NCI-H1092 treated with DMSO at 0.1 percent for 48 hours (cell line): ENCODE results near the gene YBX2.

ENCODE experiments used
- DNase-seq: peaks from one replicate; lab custom pipeline; 2025; lab: John Stamatoyannopoulos, UW

YBX2 gene

DNA sequence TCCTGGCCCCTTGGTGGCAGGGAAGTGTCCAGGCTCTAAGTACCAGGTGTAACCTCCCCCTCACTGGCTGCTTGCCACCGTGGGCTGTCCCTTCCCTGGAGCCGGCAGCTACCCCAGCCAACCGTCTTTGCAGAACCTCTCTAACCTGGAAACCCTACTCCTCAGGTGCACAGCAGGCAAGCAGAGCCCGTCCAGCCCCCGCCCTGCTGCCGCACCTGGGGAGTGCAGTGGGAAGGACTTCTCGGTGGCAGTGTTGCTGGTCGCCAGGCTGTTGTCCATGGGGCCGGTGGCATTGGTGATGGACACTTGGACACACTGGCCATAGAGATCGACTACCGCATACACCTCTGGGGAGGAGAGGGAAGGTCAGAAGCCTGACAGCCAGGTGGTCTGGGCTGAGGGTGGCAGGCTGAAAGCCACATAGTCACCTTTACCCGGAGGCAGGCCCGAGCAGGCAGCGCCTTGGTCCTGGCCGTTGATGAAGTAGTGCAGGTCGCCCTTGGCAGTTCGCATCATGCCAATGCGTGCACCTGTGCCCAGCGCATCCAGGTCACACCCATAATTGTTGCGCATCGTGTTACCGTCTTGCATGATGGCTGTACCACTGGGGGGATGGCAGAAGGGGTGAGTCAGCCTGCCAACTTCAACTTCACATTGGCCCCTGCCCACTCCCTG is 28.2 kb upstream of the YBX2 start:
- DNase-seq = no peak

DNA sequence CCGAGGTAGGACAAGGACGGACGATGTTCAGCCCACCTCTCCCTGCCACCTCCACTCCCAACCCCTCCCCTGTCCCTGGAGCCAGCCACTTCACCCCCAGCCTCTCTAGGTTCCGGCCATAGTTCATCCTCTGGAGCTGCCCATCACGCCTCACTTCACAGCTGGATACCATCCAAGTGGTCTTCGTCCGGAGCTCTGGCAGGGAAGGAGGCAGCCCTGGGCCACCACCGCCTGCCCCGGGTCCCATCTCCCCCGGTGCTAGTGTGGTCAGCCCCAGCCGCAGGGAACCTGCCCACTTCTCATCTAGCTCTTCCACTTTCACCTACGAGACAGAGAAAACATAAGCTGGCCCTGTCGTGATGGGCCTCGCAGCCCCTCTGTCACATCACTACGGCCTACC is 27.0 kb upstream of the YBX2 start:
- DNase-seq = no peak

DNA sequence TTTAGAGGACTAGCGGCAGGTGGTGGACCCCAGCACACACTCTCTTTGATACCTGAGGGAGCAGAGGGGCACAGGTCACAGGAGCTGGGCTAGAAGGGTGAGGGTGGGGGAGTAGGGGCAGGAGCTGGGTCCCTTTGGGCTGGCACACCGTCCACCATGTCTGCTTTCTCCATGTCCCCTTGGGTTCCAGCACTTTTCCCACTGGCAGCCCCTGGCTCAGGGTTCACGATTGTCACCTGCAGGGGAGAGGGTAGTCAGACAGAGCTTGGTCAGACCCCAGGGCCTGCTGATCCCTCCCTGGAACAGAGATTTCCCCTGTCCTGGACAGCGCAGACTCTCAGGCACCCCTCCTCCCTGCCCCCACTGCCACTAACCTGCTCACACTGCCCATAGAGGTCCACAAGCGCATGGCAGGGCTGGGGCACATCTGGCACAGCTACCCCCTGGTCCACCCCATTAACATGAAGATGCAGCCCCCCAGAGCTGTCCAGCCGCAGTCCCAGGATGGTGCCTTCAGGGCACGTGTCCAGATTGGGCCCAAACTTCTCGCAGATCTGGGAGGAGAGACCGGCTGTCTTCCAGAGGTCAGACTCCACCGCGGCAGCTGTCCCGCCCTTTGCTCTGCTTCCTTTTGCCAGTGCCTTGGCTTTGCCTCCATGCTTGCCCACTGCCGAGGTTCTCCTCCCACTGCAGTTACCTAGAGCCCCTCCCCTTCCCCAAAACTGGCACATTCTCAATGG is 23.9 kb upstream of the YBX2 start:
- no peak for DNase-seq

DNA sequence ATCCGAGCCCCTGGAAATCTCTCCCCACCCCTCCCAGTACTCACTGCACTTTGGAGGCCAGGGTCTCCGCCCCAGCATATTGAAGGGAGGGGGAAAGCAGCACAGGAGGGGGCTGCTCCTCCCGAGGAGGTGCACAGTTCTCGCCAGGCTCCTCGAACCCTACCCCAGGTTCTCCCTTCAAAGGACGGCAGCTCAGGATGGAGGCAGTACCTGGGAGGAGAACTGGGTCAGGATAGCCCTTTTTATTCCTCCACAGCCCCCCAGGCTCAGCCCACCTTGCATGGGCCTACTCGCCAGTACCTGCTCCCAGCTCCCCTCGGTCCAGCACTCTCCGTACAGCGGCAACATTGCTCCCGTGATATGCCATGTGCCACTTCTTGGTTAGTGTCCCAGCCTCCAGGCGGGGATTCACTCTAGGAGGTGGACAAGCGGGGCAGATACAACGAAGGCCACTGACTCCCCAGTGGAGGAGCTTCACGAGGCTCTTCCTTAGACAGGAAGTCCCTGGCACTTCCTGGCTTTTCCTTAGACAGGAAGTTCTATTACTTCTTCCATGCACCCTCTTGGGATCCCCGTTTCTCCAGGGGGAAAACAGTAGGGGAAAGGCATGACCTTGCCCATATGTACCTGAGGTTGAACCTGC is 22.8 kb upstream of the YBX2 start:
- no peak for DNase-seq

DNA sequence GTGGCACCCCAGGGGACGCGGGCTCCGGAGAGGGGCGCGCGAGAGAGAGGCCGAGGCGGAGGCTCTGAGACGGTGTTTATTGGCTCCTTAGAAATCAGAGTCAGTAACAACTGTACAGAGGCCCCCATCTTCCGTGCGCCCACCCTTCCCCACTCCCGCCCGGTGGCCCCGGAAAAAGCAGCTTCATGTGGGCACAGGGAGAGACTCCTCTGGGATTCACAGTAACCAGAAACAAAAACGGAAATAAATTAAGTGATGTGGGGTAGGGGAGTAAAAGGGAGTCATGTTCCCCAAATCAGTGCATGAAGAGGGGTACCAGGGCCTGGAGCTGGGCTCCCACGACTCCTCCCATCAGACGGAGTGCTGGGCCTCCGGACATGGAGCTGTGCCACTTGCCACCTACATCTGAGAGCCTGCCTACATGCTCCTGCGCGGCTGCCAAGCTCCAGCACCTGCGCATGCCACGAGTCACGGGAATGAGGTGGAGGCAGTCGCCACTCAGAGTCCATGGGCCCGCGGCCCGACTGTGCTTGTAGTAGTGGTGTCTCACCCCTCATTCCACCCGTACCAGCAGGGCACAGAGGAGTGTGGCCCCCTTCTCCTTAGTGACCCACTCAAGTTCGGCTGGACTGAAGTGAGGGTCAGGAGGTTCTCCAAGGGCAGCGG is 21.3 kb upstream of the YBX2 start:
- no peak for DNase-seq

DNA sequence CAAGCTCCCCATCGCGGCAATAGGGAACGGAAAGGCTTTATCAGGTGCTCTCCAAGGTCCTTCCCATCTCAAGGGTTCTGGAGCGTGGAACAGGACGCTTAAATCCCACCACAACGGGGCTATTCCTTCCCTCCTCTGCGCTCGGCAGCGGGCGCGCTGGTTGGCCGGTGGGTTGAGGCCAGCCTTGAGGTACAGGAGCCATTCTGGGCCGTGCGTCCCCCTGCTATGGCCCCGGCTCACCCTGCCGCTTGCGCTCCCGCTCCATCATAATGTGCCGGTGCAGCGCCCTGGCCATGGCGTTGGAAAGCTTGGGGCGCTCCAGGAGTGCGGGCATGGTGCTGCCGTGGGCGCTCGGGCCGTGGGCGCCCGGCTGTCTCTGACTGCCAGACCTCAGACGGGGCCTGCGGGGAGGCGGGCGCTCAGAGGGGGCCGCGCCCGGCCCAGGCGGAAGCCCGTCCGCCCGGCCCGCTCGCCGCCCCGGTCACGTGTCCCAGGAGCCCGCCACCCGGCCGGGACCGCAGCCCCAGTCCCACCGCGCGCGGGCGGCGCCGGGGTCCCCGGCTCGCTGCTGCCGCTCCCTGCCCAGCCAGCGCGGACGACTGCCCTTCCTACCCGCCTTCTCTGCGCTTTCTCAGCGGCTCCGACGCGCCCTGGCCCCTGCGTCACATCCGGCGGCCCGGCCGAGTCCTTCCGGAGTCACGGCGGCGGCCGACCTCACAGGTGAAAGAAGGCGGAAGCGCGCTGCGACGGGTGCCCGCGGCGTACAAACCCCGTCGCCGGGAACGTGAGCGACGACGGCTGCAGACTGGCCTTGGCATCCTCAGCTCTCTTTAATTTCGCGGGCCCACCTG is 20.5 kb upstream of the YBX2 start, which contains the start of gene GPS2:
GPS2 (minus strand) TSS at position 642 of the 851 bp plus-strand sequence; CDS start at position 334, 308 bp downstream.
- DNase-seq = peak; percentile 71

DNA sequence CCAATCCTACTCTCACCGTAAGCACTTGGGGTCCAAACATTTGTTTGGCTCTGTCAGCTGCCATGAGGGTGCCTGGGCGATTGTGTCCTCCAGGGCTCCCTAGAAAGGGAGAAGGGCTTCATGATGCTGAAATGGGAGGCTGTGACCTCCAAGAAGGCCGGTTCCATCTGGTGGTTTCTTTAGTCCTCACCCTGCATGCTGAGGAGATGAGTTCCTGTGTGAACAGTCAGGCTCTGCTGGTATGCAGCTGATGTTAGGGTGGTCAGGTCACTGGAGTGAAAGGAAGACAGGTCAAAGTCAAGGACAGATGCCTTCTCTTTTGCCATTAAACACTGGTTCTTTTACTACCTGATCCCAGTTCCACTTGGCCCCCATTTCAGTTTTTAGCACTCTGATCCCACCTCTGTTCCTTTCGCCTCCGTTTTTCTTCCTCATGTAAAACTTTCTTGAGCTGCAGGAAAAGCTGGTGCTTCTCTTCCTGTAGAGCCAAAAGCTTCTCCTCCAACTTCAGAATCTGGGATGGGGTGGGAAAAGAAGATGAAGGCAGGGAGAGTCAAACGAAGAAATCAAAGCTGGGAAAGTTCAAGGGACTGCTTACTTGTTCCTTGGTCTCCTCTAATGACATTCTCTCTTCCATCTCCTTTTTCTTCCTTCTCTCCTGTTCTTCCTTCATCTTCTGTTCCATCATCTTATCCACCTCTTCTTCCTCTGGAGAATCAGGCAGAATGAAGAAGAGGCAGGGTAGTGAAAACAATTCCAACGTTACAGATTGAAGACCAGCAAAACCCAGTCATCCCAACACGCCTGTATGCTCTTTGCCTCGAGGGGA is 19.7 kb upstream of the YBX2 start:
- no peak for DNase-seq

DNA sequence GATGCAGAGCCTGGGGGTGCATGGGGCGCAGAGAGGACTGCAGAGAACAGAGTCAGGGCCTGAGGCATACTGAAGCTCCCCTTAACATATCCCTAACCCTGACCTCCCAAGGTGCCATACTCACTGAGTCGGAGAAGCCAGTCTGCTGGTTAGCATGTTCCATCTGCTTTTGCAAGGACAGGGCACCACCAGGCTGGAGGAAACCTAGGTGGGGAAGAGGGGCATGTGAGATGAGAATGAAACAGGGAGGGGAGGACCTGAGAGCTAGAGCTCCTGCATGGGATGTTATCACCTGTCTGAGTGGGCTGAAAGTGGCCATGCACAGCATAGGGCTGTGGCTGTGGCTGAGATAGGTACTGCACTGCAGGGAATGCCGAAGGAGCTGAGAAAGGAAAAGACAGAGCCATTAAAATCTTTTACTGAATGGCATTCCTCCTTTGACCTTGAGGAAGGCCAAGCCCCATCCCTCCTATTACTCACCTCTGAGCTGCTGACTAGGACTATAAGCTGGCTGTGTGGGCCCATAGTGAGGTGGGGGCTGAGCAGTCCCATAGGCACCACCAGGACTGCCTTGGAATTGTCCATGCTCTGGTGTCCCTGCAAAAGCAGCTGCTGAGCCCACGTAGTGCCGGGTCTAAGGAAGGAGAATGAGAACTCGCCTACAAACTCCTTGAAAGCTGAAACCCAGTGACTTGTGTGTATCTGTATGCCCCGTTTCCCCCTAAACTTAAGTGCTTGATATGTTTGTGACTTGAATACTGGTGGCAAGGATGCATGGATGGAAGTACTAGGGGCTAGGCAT is 18.9 kb upstream of the YBX2 start:
- no peak for DNase-seq

DNA sequence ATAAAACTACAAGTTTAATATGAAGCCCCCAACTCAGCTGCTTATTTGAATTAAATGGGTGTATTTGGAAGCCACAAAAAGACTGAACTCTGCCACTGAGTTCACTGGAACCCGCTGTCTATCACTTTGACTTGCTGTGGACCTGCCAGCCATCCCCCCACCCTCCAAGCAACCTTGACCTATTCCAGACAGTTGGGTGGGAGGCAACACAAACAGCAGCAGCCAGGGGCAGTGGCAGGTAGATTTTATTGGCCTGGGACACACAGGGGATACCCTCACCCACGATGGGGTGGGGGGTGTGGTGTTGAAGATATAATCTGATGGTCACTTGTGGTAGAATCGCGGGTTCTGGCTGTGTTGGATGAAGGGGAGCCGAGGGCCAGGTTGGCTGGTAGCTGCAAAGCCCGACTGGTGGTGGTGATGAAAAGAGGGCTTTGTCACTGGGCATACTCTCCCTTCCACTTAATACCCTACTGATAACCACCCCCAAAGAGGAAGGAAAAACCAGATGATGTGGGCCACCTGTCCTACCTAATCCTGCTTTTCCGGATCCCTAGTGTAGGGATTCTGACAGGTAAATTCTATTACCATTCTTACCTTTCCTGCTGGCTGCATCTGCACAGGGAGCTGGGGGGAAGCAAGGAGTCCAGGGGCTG is 18.1 kb upstream of the YBX2 start:
- no peak for DNase-seq

DNA sequence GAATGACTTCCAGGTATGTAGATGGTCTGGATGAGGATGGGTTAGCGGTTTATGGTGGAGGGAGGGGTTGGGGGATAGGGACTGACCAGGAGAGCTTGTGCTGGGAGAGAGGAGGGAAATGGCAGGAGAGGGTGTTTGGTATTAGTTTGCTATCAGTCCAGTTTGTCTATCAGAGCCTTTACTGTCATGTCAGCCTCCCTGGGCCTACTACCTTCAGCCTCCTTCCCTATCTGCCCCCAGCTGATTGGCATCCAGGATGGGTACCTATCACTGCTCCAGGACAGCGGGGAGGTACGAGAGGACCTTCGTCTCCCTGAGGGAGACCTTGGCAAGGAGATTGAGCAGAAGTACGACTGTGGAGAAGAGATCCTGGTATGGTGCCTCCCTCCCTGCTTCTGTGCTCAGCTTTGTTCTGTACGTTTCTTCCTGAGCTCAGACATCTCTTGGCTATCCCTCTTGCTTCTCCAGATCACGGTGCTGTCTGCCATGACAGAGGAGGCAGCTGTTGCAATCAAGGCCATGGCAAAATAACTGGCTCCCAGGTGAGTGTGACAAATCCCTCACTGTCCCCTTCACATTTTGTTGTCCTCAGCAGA is 16.8 kb upstream of the YBX2 start:
- no peak for DNase-seq

DNA sequence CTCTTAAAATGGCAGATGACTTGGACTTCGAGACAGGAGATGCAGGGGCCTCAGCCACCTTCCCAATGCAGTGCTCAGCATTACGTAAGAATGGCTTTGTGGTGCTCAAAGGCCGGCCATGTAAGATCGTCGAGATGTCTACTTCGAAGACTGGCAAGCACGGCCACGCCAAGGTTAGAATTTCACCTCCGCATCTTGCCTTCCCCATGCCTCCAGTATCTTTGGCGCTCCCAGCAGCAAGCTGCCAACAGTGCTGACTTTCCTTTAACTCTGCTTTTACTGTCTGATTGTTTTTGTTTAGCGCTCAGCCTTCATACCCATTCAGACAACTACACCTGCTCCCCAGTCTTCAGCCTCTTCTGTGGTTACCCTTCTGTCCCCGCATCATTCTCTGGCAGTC is 15.2 kb upstream of the YBX2 start:
- DNase-seq = no peak

DNA sequence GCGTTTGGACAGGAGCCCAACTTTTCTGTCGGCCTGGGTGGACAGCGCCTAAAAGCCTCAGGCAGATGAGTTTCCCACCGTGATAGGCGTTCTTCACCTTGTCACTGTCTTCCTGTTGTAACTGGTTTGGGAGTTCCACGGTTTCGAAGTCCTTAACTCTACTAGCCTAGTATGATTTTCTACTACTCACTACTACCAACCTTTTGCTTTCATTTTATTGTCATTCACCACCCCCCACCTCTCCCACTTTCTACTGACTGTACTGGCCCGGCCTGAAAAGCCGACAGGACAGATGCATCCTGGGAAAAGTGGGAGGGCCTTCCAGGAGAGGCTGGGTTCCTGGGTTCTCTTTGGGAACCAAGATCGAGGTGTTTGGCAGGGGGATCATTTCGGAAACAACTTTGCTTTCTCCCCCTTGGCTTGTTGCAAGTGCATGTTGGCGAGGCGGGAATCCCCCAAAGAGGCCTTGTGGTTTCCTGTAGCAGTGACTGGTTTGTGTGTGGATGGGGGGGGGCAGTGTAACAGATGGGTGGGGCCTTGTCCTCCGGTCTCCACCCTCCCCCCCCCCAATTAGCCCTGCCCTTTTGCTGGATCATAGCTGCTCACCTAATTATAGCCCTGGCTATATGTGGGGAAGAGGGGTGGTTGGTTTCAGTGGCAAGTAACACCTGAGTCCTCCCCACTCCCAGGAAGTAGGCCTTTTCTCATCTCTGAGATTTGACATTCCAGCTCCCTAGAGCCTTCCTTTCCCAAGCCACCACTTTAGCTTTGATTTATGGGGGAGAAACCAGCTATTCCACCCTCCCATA is 14.4 kb upstream of the YBX2 start:
- DNase-seq = peak; percentile 22

DNA sequence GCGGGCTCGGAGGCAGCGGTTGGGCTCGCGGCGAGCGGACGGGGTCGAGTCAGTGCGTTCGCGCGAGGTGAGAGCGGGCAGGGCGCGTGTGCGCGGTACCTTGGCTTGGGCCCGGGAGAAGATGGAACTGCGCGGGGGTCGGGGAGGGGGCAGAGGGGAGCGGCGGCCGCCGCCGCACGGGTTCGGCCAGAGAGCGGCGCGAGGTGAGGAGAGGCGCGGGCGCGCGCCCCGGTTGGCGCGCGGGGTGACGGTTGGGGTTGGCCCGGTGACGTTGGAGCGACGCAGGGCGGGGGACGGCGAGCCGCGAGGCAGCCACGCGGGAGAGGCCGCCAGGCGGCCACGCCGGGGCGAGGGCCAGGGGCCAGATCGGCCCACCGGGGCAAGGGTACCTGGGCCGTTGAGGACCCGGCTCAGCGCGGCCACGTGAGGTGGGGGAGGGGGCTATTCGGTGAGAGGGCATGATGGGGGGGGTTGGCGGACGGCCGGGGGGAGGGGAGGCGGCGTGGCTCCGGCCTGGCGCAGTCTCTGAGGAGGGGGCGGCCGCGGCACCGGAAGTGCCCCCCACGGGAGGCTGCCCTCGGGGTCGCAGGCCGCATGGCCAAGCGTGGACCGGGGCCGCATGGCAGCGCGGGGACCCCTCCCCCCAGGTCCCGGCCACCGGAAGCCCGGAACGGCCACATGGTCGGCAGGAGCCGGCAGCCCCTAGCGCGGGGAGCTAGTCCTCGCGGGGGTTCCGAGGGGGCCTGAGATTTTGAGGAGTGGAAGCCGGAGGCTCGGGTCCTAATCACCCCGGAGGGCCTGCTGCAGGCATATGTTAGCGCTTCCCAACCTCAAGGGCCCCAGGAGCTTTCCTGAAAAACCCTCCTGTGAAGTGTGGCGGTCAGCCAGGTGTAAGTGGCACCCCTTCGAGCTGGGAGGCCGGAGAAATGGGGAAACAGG is 13.5 kb upstream of the YBX2 start:
- no peak for DNase-seq

DNA sequence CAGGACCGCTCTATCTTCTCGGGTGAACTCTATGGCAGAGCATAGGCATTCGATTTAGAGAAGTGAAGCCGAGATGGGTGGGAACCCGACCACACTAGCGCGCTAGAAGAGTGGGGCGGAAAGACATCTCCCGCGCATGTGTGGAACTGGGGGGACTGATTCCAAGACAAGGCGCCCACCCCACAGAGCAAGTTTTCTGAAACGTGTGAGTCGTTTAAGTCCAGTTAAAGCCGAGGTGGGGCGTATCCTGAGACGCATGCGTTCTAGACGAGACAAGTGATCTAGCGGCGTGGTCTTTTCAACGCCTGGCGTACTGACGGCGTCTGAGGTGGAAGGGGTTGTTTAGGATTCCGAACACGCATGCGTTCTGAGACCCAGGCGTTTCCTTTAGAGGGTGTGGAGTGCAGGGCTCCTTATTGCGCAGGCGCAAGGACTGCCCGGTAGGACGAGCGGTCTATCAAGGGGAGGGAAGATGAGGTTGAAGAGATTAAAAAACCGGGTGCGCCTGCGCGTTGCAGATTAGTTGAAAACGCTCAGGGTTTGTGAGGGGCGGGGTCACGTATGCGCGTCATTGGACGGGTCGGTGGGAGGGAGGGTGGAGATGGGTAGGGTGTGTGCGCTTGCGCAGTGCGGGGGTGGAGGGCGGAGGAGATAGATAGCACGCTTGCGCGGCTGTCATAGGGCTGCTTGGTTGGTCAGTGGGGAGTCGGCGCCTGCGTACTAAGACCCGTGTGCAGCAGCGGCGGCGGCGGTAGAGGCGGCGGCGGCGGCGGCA is 12.7 kb upstream of the YBX2 start, which contains the start of gene EIF5A:
EIF5A (plus strand) TSS at position 718 of the 775 bp plus-strand sequence. CDS start 2,008 bp downstream, outside the sequence.
- DNase-seq = peak; percentile 97

DNA sequence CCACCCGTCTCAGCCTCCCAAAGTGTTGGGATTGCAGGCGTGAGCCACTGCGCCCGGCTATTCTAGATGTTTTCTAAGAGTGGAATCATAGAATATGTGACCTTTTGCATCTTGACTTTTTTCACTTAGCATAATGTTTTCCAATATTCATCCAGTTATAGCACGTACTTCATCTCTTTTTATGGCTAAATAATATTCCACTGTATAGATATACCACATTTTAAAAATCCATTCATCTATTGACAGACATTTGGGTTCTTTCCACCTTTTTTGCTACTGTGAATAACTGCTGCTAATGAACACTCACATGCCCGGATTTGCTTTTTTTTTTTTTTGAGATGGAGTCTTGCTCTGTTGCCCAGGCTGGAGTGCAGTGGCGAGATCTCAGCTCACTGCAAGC is 9.7 kb upstream of the YBX2 start:
- DNase-seq = no peak
